K562 (cell line): ENCODE results near the gene MAP4K4. TPM values are rescaled to one million over a fixed set of nuclear protein-coding genes. Genes with fewer than 3 reads are reported as not detected.

Experiments
- ATAC-seq: fragments of 200-7000 bp; cut with Tn5 transposase; 3 replicates; pipeline ENCODE4 v1.9.1; 2020; ENCODE audit warnings: moderate library complexity
- BruUV-seq: library from RNA; stranded (reverse); fragments of 400-500 nt; replicated peaks from 2 replicates; lab custom pipeline; 2021; lab: Mats Ljungman, UMichigan
- CTCF ChIA-PET: fragments of 300-600 bp; formaldehyde crosslinking; extraction: SDS; loops from one replicate; lab custom pipeline; 2021; ENCODE audit warnings: low intra/inter-chr PET ratio; lab: Yijun Ruan, JAX
- POLR2A ChIA-PET: fragments of 300-600, 350-650 bp; sonication (Branson Sonifier 250); formaldehyde crosslinking; extraction: SDS; loops from one replicate; lab custom pipeline; 2021; ENCODE audit warnings: antibody characterized with exemption, inconsistent platforms; lab: Yijun Ruan, JAX
- DNase-seq, 4 experiments: peaks; one replicate each; pipeline versions ENCODE4 v3.0.0 to v3.0.0-alpha.2; 2011 to 2018; ENCODE audit warnings: low spot score in 3 of 4, mixed read lengths in 3 of 4; ENCODE audit errors: extremely low read depth in 1 of 4
- FAIRE-seq: peaks from 2 replicates; lab custom pipeline; 2011; peaks lifted over from hg19 to GRCh38; lab: Jason Lieb, UNC
- H2AFZ ChIP-seq: 2 replicates; pipeline ENCODE4 v1.6.0; 2011; ENCODE audit warnings: low read depth, low read length, control low read depth, inconsistent platforms
- H3K27ac ChIP-seq: fragments of 200-600 bp; 3 replicates; pipeline ENCODE4 v1.8.0; 2011; ENCODE audit warnings: low read depth, mild to moderate bottlenecking, control low read depth, inconsistent platforms, low read length, moderate library complexity, mixed read lengths; ENCODE audit errors: extremely low read depth
- H3K27me3 ChIP-seq, 2 experiments: fragments of 300-600 bp in 1 of 2; 2 replicates in 1 of 2; 3 replicates in 1 of 2; pipeline versions ENCODE4 v1.6.0 to v1.8.0; 2011; ENCODE audit warnings: inconsistent platforms in 2 of 2, low read length in 2 of 2, mild to moderate bottlenecking in 1 of 2, mixed read lengths in 1 of 2, moderate library complexity in 1 of 2; ENCODE audit not compliant: control insufficient read depth in 2 of 2, insufficient read depth in 2 of 2
- H3K36me3 ChIP-seq: fragments of 300-600 bp; 3 replicates; pipeline ENCODE4 v1.8.0; 2011; ENCODE audit warnings: mild to moderate bottlenecking, low read length, inconsistent platforms; ENCODE audit not compliant: control insufficient read depth, insufficient read depth
- H3K4me1 ChIP-seq, 2 experiments: fragments of 200-600 bp in 1 of 2; replicated peaks in 1 of 2; 2 replicates in 1 of 2; 3 replicates in 1 of 2; pipeline versions ENCODE4 v1.5.1 to v1.8.0; 2011; ENCODE audit warnings: inconsistent platforms in 2 of 2, low read length in 2 of 2, mild to moderate bottlenecking in 1 of 2, mixed read lengths in 1 of 2, moderate library complexity in 1 of 2; ENCODE audit not compliant: control insufficient read depth in 2 of 2, insufficient read depth in 2 of 2
- H3K4me2 ChIP-seq: 2 replicates; pipeline ENCODE4 v1.6.1; 2011; ENCODE audit warnings: low read length, control low read depth, inconsistent platforms, mixed read lengths; ENCODE audit not compliant: insufficient read depth
- H3K4me3 ChIP-seq: fragments of 200-600 bp; sonication (generic), shearing (Covaris generic); 2 replicates; pipeline ENCODE4 v1.5.1; 2016; ENCODE audit warnings: control low read depth, inconsistent platforms
- H3K79me2 ChIP-seq: fragments of 200-600 bp; 3 replicates; pipeline ENCODE4 v1.8.0; 2011; ENCODE audit warnings: low read length, inconsistent platforms; ENCODE audit not compliant: control insufficient read depth, insufficient read depth
- H3K9ac ChIP-seq, 2 experiments: 2 replicates each; pipeline versions ENCODE4 v1.6.0 to v1.6.1; 2011; ENCODE audit warnings: low read depth in 2 of 2, low read length in 2 of 2, control low read depth in 1 of 2, inconsistent platforms in 1 of 2, mild to moderate bottlenecking in 1 of 2, mixed read lengths in 1 of 2; ENCODE audit not compliant: insufficient read depth in 1 of 2
- H3K9me1 ChIP-seq: one replicate; pipeline ENCODE4 v1.6.0; 2011; ENCODE audit warnings: inconsistent platforms, mild to moderate bottlenecking, low read length, moderate library complexity; ENCODE audit not compliant: control insufficient read depth, insufficient read depth
- H3K9me3 ChIP-seq: replicated peaks from 2 replicates; pipeline ENCODE4 v1.5.1; 2011; ENCODE audit warnings: low read depth, low read length, inconsistent platforms; ENCODE audit not compliant: control insufficient read depth, insufficient read depth
- H4K20me1 ChIP-seq: replicated peaks from 2 replicates; pipeline ENCODE4 v1.6.1; 2011; ENCODE audit warnings: low read length, inconsistent platforms, mixed read lengths; ENCODE audit not compliant: control insufficient read depth, insufficient read depth
- CHD1 ChIP-seq: fragments of 200-600 bp; sonication (generic); IDR thresholded peaks from one replicate; pipeline ENCODE4 v1.6.1; 2012; ENCODE audit warnings: mild to moderate bottlenecking, moderate library complexity, low read length, inconsistent platforms
- ELF4 ChIP-seq: fragments of 450-650 bp; formaldehyde crosslinking; IDR thresholded peaks from 2 replicates; pipeline ENCODE4 v1.4.0; 2022; ENCODE audit warnings: missing genetic modification characterization
- MXD1 ChIP-seq: fragments of 250-450 bp; sonication (Bioruptor Pico); IDR thresholded peaks from 2 replicates; pipeline ENCODE4 v1.8.0; 2021; ENCODE audit warnings: borderline replicate concordance, mild to moderate bottlenecking, moderate library complexity; ENCODE audit not compliant: poor library complexity, severe bottlenecking
- NEUROD1 ChIP-seq: fragments of 150-350 bp; IDR thresholded peaks from 2 replicates; pipeline ENCODE4 v1.6.1; 2014; ENCODE audit warnings: borderline replicate concordance, low read length, low read depth; ENCODE audit not compliant: partially characterized antibody
- NRF1 ChIP-seq, 2 experiments: fragments of 450-650 bp; IDR thresholded peaks in 1 of 2; conservative IDR thresholded peaks in 1 of 2; 2 replicates each; pipeline ENCODE4 v1.6.1; 2014; ENCODE audit warnings: mild to moderate bottlenecking in 2 of 2
- POU5F1 ChIP-seq: fragments of 150-350 bp; IDR thresholded peaks from 2 replicates; pipeline ENCODE4 v1.6.1; 2014; ENCODE audit warnings: borderline replicate concordance, low read length, low read depth, mild to moderate bottlenecking; ENCODE audit not compliant: partially characterized antibody
- XRCC5 ChIP-seq: fragments of 200-400 bp; formaldehyde crosslinking; IDR thresholded peaks from 2 replicates; pipeline ENCODE4 v1.6.1; 2017; ENCODE audit warnings: low read depth, mild to moderate bottlenecking, low read length
- ZFP30 ChIP-seq: fragments of 250-450 bp; sonication (Bioruptor Pico); IDR thresholded peaks from 2 replicates; pipeline ENCODE4 v1.8.0; 2022; ENCODE audit warnings: moderate library complexity, mild to moderate bottlenecking, inconsistent platforms, borderline replicate concordance
- ZNF584 ChIP-seq: fragments of 200-800 bp; sonication (Bioruptor generic); IDR thresholded peaks from 2 replicates; pipeline ENCODE4 v1.6.1; 2016; ENCODE audit warnings: low read depth, mild to moderate bottlenecking, missing genetic modification characterization, missing compliant biosample characterization
- ZZZ3 ChIP-seq: fragments of 450-650 bp; IDR thresholded peaks from 2 replicates; pipeline ENCODE4 v1.6.1; 2016; ENCODE audit warnings: antibody characterized with exemption, mild to moderate bottlenecking, moderate library complexity
- WGBS: fragments of 100-300 bp; shearing (Covaris generic); methylation state at CpG from one replicate; pipeline ENCODE4 v1.1.6; 2016; ENCODE audit warnings: low coverage, mixed read lengths; ENCODE audit not compliant: insufficient coverage; ENCODE audit errors: missing lambda C conversion rate; 5-methylcytosine and 5-hydroxymethylcytosine counted together
- in situ Hi-C: fragments of 300-500 bp; cut with MboI; formaldehyde crosslinking; loops from 4 replicates; pipeline ENCODE4 v1.15.0; 2018; ENCODE audit warnings: inconsistent platforms, mixed read lengths
- intact Hi-C: fragments of 100-400 bp; cut with micrococcal nuclease; formaldehyde crosslinking; loops from 2 replicates; pipeline ENCODE4 v1.14.2; 2022
- polyA plus RNA-seq, 8 experiments: library from polyadenylated mRNA; depleted of rRNA in 4 of 8; stranded (reverse) in 5 of 8; unstranded in 3 of 8; fragments of >200 nt; fragmentation: Nextera tagmentation in 2 of 8; fragmentation: Illumina TruSeq in 1 of 8; extraction: Ambion mirVana in 2 of 8; extraction: Trizol in 1 of 8; gene quantifications; 2 replicates each; pipeline versions ENCODE4 v1.2.1 to v1.2.3, GENCODE V29; 2011 to 2014; ENCODE audit warnings: inconsistent platforms in 1 of 8, missing spikeins in 1 of 8
- total RNA-seq, 7 experiments: library from RNA; depleted of rRNA in 6 of 7; stranded (reverse); fragments of >200 nt in 6 of 7; fragmentation: Illumina TruSeq in 2 of 7; extraction: Trizol in 2 of 7; gene quantifications; 2 replicates each; pipeline versions ENCODE4 v1.2.1 to v1.2.3, GENCODE V29; 2011 to 2021; ENCODE audit warnings: low replicate concordance in 1 of 7

Gene MAP4K4
- total and polyA plus RNA-seq, 9 of the 15 experiments (the other 6 are each of a cell fraction or from before 2014, with no cell fraction given): 7.6 to 76.4 (median 50.6) TPM

- Histone ChIP-seq H3K36me3 (peaks cover 54% of the 10 kb centered on the region), H3K4me3 (no peak overlapping the region), H4K20me1 (no peaks in the 10 kb centered on the region; the same call in 1 of the 2 replicates), H3K4me1 (no peaks in the 10 kb centered on the region), H3K79me2 (no peaks in the 10 kb centered on the region), H3K9me1 (no peaks in the 10 kb centered on the region), H3K4me2 (no peak overlapping the region), H3K9ac (no peak overlapping the region), H3K9me3 (no peaks in the 10 kb centered on the region), H2AFZ (no peak overlapping the region), H3K27me3 (no peaks in the 10 kb centered on the region), H3K27ac (no peak overlapping the region)
- ChIA-PET CTCF (no interaction called here), POLR2A (no interaction called here)
- intact Hi-C loops (no loop called here), in situ Hi-C loops (no loop called here)
- TF ChIP-seq ZNF584 (CRISPR knock-in tag) (no peak), POU5F1 (no peak), CHD1 (no peak), ZZZ3 (no peak), XRCC5 (no peak), NEUROD1 (no peak), MXD1 (CRISPR knock-in tag) (no peak), ZFP30 (no peak), ELF4 (no peak), NRF1 (conservative IDR thresholded peaks at IDR 0.05 in 1 of 2, IDR thresholded peaks at IDR 0.05 in 1 of 2) (no peak)
- ATAC-seq (no peak), DNase-seq (no peak), FAIRE-seq (no peak)
- WGBS: 94% methylated on average over 6 of the region's 6 CpGs
- BruUV-seq: no TSS peak
These were observed 146.0 kb downstream of the MAP4K4 start for GRCh38 chr2:101843471-101843870.
